ENCODE data around the gene REXO4.

GRCh38 chr9:133454325-133454724, 36.5 kb upstream of the REXO4 start:
- TF ChIP-seq POLR2AphosphoS5 (IDR thresholded peaks at IDR 0.05) (no peak), CTCF (IDR thresholded peaks at IDR 0.05) (no peak)

Measured in sigmoid colon (tissue), 4 donors.